ENCODE measurements around the gene MRPS35. TPM values are rescaled to one million over a fixed set of nuclear protein-coding genes. Genes with fewer than 3 reads are reported as not detected.

The MRPS35 gene
- total RNA-seq, 2 donors from 2014 or later: 41.5 to 56.0 TPM

DNA sequence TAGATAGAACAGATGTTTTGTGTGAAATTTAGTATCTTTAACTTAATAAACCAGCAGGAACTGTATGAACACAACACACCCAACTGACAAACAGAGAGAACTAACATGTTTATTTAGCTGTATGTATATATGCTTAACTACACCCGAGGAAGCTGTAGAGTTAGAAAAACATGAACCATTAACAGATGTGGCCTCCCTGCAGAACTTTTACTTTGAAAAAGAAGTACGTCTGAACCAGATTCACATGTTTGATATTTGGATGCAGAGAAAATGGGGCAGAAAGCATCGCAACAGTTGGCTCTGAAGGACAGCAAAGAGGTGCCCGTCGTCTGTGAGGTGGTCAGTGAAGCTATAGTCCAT lies 14.4 kb upstream of the MRPS35 start, which contains the start of gene REP15:
Gene REP15 (plus strand): TSS at position 155 of the 360 bp plus-strand sequence. CDS start 116 bp downstream, at position 271.
- Histone ChIP-seq H3K36me3 (peaks cover 38% of the 10 kb centered on the region), H3K27ac (no peak within 1 kb of the TSS), H3K9me3 (no peaks in the 10 kb centered on the region), H3K27me3 (no peaks in the 10 kb centered on the region), H3K4me1 (no peaks in the 10 kb centered on the region), H3K4me3 (no peak within 1 kb of the TSS)
- no peak for DNase-seq (ENCODE audit: low spot score)
- TF ChIP-seq, protein P1, sequence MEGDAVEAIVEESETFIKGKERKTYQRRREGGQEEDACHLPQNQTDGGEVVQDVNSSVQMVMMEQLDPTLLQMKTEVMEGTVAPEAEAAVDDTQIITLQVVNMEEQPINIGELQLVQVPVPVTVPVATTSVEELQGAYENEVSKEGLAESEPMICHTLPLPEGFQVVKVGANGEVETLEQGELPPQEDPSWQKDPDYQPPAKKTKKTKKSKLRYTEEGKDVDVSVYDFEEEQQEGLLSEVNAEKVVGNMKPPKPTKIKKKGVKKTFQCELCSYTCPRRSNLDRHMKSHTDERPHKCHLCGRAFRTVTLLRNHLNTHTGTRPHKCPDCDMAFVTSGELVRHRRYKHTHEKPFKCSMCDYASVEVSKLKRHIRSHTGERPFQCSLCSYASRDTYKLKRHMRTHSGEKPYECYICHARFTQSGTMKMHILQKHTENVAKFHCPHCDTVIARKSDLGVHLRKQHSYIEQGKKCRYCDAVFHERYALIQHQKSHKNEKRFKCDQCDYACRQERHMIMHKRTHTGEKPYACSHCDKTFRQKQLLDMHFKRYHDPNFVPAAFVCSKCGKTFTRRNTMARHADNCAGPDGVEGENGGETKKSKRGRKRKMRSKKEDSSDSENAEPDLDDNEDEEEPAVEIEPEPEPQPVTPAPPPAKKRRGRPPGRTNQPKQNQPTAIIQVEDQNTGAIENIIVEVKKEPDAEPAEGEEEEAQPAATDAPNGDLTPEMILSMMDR (IDR thresholded peaks at IDR 0.05): no peak

DNA sequence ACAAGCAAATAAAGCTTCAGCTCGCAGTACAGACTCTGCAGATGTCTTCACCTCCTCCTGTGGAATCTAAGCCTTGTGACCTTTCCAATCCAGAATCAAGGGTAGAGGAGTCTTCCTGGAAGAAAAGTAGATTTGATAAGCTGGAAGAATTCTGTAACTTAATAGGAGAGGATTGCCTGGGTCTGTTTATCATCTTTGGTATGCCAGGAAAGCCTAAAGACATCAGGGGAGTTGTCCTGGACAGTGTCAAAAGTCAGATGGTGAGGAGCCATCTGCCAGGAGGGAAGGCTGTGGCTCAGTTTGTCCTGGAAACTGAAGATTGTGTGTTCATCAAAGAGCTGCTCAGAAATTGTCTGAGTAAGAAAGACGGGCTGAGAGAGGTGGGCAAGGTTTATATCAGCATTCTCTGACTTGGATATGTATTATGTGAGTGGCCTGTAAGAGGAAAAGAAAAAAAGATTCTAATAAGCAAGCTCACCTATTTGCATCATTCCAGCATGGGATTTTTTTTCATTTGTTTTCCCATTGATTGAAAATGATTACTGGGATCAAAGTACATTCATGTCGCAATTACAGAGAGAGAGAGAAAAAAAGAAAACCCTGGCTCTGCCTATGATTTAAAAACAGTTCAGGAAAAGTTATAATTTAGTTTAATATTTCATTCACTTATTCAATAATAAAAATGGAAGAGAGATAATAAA lies 13.6 kb upstream of the MRPS35 start:
- DNase-seq (ENCODE audit: low spot score): no peak
- Histone ChIP-seq H3K27ac (no peak overlapping the region), H3K9me3 (no peaks in the 10 kb centered on the region), H3K4me3 (no peak overlapping the region), H3K36me3 (peaks cover 31% of the 10 kb centered on the region), H3K27me3 (no peaks in the 10 kb centered on the region), H3K4me1 (no peaks in the 10 kb centered on the region)
- TF ChIP-seq, protein P1 (IDR thresholded peaks at IDR 0.05): no peak

DNA sequence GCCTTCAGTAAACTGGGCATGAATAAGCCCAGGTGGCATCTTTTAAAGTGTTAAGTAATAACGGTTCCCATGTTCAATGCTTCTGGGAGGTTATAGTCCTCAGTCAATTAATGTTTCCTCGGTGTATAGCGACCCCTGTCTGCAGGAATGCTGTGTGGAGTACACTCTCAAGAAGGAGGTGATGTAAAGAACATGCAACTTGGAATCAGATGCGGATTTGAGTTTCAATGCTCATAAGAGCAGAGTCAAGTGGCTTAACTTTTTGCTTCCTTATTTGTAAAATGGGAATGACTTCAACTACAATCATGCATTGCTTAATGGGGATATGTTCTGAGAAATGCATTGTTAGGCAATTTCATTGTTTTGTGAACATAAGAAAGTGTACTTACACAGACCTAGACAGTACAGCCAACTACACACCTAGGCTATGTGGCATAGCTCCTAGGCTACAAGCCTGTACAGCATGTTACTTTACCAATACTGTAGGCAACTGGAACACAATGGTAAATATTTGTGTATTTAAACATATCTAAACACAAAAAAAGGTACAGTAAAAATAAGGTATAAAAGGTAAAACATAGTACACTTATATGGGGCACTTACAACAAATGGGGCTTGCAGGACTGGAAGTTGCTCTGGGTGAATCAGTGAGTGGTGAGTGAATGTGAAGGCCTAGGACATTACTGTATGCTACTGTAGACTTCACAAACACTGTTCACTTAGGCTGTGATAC lies 6.7 kb upstream of the MRPS35 start:
- TF ChIP-seq, protein P1 (IDR thresholded peaks at IDR 0.05): peak; percentile 73 to 79
- peak; percentile 63 for DNase-seq (ENCODE audit: low spot score)
- Histone ChIP-seq H3K27ac (no peak overlapping the region), H3K9me3 (no peaks in the 10 kb centered on the region), H3K36me3 (no peaks in the 10 kb centered on the region), H3K27me3 (no peaks in the 10 kb centered on the region), H3K4me1 (no peaks in the 10 kb centered on the region), H3K4me3 (no peak overlapping the region)

DNA sequence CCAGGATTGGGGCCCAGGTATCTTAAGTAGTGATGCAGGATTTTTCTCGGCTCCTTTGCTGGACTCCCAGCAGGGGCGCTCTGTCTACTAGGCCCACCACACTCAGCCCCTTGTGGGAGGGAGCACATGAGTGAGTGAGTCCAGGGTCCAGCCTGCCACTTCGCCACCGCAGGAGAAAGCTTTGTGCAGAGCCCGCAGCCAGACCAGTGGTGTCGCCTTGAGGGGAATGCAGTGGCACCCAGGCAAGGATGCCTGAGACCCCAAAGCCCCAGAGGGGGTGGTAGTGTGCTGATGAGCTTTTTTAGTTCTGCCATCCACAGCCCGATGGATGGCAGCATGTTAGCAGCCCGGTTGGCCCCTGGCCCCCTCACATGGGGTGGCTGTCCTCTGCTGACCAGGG lies 5.4 kb upstream of the MRPS35 start:
- TF ChIP-seq, protein P1 (IDR thresholded peaks at IDR 0.05): no peak
- Histone ChIP-seq H3K36me3 (no peaks in the 10 kb centered on the region), H3K4me3 (no peak overlapping the region), H3K27me3 (no peaks in the 10 kb centered on the region), H3K9me3 (no peaks in the 10 kb centered on the region), H3K27ac (no peak overlapping the region), H3K4me1 (no peaks in the 10 kb centered on the region)
- no peak for DNase-seq (ENCODE audit: low spot score)

DNA sequence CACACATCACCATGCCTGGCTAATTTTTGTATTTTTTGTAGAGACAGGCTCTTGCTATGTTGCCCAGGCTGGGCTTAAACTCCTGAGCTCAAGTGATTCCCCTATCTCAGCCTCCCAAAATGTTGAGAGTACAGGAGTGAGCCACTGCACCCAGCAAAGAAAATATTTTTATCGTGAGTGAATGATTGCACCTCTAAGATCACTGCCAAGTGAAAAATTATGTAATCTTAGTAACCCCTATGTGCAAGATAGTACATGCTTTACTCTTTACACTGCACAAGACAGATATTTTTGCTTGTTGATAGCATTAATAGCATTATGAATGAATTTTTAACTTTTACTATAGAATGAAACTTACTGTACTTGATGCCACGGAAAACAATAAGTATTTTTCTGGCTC lies 3.4 kb upstream of the MRPS35 start:
- Histone ChIP-seq H3K4me3 (no peak overlapping the region), H3K27me3 (no peaks in the 10 kb centered on the region), H3K36me3 (no peaks in the 10 kb centered on the region), H3K27ac (no peak overlapping the region), H3K4me1 (peaks cover 0 to 11% of the 10 kb centered on the region in 2 donors), H3K9me3 (no peaks in the 10 kb centered on the region)
- TF ChIP-seq, protein P1 (IDR thresholded peaks at IDR 0.05): no peak
- DNase-seq (ENCODE audit: low spot score): no peak
